ENCODE measurements around the gene MICAL3.

MICAL3 gene

DNA sequence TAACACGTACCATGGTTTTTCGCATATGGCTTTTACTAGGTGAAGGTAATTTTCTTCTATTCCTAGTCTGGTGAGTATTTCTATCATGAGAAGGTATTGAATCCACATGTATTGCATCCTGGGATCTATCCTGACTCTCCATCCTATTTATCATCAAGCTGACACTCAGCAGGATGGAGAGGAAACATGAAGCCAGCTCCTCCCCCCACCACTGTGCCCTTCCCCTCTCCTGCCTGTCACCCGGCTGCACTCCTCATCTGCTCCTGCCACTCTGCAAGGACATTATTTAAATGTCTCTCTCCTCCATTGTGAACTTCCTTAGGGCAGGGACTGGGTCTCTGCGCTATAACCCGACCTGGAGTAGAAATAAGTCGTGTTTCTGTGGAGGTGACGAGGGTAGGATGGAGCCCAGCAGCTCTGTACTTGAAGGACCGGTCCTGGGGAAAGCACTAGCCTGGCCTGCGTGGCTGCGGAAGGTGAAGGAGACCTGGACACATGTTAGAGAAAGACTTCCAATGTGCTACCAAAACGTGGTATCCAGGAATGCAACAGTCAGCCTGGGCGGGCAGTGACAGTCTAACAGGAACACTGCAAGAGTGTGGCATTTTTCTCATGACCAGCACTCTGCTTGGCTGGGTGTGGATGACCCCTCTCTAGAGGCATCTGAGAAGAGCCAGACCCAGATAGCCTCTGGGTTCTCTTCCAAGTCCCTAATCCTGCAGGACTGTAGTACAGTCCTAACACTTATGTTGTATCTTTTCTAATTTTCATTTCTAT lies 111.2 kb downstream of the MICAL3 start:
- Mint-ChIP-seq H3K27ac (no peak overlapping the region), H3K4me3 (no peak overlapping the region), H3K9me3 (no peaks in the 10 kb centered on the region), H3K4me1 (ENCODE audit: low read depth) (peaks cover 4% of the 10 kb centered on the region), H3K36me3 (ENCODE audit: low read depth) (no peaks in the 10 kb centered on the region), H3K27me3 (no peaks in the 10 kb centered on the region)
- DNase-seq: no peak

DNA sequence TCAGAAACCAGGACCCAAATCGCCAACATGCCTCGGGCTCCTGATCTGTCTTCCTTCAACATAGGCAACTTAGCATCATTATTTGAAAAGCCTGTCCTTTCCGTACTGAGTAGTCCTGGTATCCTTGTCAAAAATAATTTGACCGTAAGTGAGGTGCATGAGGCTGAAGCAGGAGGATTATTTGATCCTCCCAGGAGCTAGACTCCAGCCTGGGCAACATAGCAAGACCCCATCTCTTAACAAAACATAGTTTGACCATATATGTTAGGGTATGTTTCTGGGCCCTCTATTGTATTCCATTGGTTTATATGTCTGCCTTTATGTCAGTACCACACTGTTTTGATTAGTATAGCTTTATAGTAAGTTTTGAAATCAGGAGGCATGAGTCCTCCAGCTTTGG lies 112.5 kb downstream of the MICAL3 start:
- no peaks in the 10 kb centered on the region for H3K36me3 Mint-ChIP-seq (ENCODE audit: low read depth)

DNA sequence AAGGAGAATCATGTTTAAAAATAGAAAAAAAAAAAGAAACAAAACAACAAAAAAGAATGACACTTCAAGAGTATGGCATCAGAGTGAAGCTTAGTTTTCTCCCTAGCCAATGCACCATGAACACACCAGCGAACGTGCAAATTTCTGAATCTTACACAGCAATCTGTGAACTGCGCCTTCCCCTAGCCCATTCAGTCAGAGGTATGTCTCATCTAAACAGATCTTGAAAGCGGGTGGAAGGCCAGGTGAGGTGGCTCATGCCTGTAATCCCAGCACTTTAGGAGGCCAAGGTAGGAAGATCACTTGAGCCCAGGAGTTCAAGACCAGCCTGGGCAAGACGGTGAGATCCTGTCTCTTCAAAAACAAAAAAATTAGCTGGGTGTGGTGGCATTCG lies 113.1 kb downstream of the MICAL3 start:
- Mint-ChIP-seq H3K9me3 (no peaks in the 10 kb centered on the region), H3K27me3 (no peaks in the 10 kb centered on the region), H3K27ac (no peak overlapping the region), H3K4me3 (no peak overlapping the region), H3K36me3 (ENCODE audit: low read depth) (peaks cover 2% of the 10 kb centered on the region), H3K4me1 (ENCODE audit: low read depth) (peaks cover 4% of the 10 kb centered on the region)
- DNase-seq: no peak

More for the DNA sequence above, 112.5 kb downstream of the MICAL3 start:
- Mint-ChIP-seq H3K4me3 (no peak overlapping the region), H3K27ac (no peak overlapping the region), H3K9me3 (no peaks in the 10 kb centered on the region), H3K4me1 (ENCODE audit: low read depth) (peaks cover 4% of the 10 kb centered on the region), H3K27me3 (no peaks in the 10 kb centered on the region)
- DNase-seq: no peak

DNA sequence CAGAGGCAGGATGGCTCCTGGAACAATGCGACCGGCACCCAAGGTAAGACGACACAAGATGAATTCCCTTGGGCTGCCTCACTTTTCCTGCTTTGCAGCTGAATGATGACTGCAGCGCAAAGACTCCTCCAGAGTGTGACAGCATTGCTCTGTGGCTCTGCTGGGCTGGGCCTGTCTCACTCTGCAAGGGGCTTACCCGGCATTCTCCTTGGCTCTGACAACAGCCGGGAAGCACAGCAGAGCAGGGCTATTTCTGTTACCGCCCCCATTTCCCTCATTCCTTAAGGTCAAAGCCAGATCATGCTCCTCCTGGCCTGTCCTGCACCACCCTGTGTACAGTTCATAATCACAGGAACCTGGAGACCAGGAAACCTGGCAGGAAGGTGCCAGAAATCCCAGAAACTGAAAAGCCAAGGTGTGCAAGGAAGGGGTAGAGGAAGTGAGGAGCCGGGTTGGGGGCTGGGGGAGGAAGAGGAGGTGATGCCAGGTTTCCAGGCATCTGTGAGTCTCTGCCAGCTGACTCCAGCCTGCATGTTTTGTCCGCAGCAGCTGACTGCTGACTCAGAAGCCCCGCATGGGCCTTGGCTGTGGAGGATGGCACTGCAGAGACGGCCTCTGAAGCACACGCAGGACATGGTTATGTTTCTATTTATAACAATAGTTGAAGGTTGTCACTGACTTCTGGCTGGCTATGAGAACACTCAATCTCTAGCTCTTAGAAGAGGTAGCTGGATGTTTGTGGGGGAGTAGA lies 113.6 kb downstream of the MICAL3 start:
- H3K4me1 Mint-ChIP-seq (ENCODE audit: low read depth): peaks cover 4% of the 10 kb centered on the region
- peaks cover 8% of the 10 kb centered on the region for H3K36me3 Mint-ChIP-seq (ENCODE audit: low read depth)
- H3K4me3 Mint-ChIP-seq: no peak overlapping the region
- no peaks in the 10 kb centered on the region for H3K27me3 Mint-ChIP-seq
- DNase-seq: no peak
- H3K9me3 Mint-ChIP-seq: no peaks in the 10 kb centered on the region
- H3K27ac Mint-ChIP-seq: no peak overlapping the region

DNA sequence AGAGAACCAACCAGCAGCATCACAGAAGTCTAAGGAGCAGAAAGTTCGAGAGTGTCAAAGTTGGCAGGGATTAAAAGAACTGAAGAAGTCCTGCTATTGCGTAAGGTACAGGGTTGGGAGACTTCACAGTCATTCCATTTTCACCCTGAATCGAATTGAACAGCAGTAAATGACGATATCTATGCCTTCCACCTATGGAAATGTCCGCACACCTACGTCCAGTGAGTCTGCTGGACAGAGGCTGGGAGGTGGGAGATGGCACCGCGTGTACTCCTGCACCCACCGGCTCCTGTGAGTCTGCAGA lies 116.7 kb downstream of the MICAL3 start:
- Mint-ChIP-seq H3K4me3 (no peak overlapping the region), H3K36me3 (ENCODE audit: low read depth) (peaks cover 28% of the 10 kb centered on the region), H3K27me3 (no peaks in the 10 kb centered on the region), H3K27ac (no peak overlapping the region), H3K9me3 (no peaks in the 10 kb centered on the region), H3K4me1 (ENCODE audit: low read depth) (peaks cover 4% of the 10 kb centered on the region)
- no peak for DNase-seq

DNA sequence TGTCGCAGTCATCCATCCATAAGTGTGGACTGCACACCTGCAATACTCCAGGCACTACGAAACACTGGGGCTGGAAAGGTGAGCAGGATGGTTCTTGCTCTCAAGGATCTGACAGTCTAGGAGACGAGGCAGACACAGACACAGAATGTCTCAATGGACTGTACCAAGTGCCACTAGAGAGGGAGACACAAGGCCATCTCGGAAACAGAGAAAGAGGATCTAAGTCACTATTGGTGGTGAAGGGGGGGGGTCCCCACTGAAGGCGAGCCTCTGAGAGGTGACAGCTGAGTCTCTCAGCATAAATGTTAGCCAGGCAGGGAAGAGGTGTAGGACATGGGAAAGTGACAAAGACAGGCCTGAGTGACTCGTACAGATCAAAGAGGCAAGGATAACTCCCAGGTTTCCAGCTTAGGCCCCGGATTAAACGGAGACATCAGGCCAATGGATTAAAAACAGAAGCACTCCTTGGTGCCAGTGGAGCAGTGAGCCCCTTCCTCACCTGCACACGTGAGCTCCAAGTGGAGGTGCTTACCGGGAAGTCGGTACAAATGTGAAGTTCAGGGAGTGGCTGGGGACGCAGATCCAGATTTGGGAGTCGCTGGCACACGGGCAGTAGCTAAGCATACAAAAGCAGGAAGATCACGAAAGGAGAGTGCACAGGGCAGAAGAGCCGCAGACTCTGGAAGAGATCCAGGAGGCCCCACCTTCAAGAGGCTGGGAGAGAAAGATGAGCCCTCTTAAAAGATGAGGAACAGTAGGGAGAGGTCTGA lies 117.2 kb downstream of the MICAL3 start:
- H3K4me3 Mint-ChIP-seq: no peak overlapping the region
- H3K27me3 Mint-ChIP-seq: no peaks in the 10 kb centered on the region
- H3K36me3 Mint-ChIP-seq (ENCODE audit: low read depth): peaks cover 33% of the 10 kb centered on the region
- H3K9me3 Mint-ChIP-seq: no peaks in the 10 kb centered on the region
- H3K4me1 Mint-ChIP-seq (ENCODE audit: low read depth): peaks cover 4% of the 10 kb centered on the region
- DNase-seq: no peak
- no peak overlapping the region for H3K27ac Mint-ChIP-seq

DNA sequence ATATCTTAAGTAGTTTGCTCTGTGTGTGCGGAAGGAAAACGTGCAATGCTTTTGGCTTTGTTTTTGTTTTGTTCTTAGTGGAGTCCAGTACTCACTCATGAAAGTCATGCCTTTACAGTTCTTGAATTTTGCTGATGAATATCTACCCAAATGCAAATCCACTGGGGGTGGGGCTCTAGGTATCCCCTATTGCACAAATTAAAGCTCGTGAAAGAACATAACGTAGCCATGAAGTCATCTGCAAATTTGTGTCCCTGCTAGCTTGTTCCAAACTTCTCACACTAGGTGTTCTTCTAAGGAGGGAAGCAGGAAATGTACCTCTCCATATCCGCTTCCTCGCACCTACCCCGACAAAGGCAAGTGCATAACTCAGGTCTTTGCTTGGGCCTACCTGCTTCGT lies 118.9 kb downstream of the MICAL3 start:
- H3K4me3 Mint-ChIP-seq: no peak overlapping the region
- no peak for DNase-seq
- no peaks in the 10 kb centered on the region for H3K9me3 Mint-ChIP-seq
- peaks cover 43% of the 10 kb centered on the region for H3K36me3 Mint-ChIP-seq (ENCODE audit: low read depth)
- no peaks in the 10 kb centered on the region for H3K27me3 Mint-ChIP-seq
- H3K27ac Mint-ChIP-seq: no peak overlapping the region
- no peaks in the 10 kb centered on the region for H3K4me1 Mint-ChIP-seq (ENCODE audit: low read depth)

DNA sequence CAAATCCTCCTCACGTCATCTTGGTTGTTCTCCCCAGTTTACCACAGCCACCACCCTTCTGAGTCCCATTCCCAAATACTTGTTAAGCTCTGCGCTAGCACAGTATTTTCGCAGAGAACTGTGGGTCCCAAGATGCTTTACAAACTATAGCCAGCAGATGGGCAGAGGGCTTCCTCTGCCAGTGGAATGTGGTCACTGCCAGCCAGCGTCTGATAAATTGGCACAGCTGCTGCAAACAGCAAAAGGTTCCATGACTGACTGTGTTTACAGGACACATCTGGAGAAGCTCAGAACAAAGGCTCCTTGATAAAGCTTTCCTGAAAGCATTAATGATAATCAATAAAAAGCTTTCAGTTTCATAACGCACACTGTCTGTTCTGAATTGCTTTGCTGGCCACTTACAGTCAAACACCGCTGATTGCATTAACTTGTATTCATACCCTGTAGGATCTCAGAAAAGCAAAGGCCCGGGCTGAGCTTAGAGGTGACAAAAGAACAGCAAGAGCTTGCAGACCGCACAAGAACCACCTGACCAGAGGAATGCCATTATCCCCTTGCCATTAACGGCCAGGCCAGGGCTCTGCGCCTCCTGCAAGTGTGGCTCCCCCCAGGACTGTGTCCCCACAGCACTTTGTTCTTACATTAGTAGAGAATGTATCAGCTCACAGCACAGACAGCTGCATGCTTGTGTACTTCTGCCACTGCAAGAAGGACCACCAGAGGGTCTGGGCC lies 120.6 kb downstream of the MICAL3 start:
- peaks cover 60% of the 10 kb centered on the region for H3K36me3 Mint-ChIP-seq (ENCODE audit: low read depth)
- H3K4me1 Mint-ChIP-seq (ENCODE audit: low read depth): no peaks in the 10 kb centered on the region
- H3K4me3 Mint-ChIP-seq: no peak overlapping the region
- no peaks in the 10 kb centered on the region for H3K27me3 Mint-ChIP-seq
- no peaks in the 10 kb centered on the region for H3K9me3 Mint-ChIP-seq
- DNase-seq: no peak
- H3K27ac Mint-ChIP-seq: no peak overlapping the region

DNA sequence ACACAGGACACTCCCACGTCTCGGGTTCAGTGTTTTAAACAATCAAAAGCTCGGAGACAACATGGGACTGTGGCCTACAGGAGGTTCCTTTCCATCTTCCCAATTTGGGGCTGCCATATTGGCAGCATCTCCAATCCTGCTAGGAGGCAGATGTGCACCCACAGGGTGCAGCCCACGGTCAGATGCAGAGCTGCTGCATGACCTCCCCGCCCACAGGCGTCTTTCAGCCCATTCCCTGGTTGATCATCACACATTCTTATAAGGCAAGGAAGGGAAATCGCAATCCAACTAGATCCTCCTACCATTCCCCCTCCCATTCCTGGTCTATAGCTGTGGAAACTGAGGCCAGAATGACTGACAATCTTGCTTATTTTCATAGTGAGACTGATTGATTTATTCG lies 121.4 kb downstream of the MICAL3 start:
- Mint-ChIP-seq H3K36me3 (ENCODE audit: low read depth) (peaks cover 63% of the 10 kb centered on the region), H3K4me3 (no peak overlapping the region), H3K27ac (no peak overlapping the region), H3K4me1 (ENCODE audit: low read depth) (no peaks in the 10 kb centered on the region), H3K9me3 (no peaks in the 10 kb centered on the region), H3K27me3 (no peaks in the 10 kb centered on the region)
- DNase-seq: no peak

DNA sequence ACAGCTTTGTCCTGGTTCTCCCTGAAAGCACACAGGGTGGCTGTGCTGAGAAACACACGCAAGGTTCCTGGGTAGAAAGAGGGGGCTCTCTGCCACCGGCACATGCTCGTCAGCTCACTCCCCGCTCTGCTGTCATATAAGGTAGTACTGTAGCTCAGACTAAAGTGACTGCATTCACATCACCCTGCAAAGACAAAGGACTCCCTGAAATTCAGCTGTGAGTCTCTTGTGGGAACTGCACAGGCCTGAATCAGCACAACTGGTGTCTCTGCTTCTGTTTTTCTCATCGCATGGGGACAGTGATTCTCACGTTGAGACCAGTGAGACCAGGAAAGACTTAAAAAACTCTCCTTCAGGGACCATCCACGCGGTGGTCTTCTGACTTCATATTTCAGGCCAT lies 126.0 kb downstream of the MICAL3 start:
- H3K27ac Mint-ChIP-seq: no peak overlapping the region
- H3K9me3 Mint-ChIP-seq: no peaks in the 10 kb centered on the region
- no peak overlapping the region for H3K4me3 Mint-ChIP-seq
- H3K4me1 Mint-ChIP-seq (ENCODE audit: low read depth): peaks cover 2% of the 10 kb centered on the region
- H3K36me3 Mint-ChIP-seq (ENCODE audit: low read depth): peaks cover 70% of the 10 kb centered on the region
- H3K27me3 Mint-ChIP-seq: no peaks in the 10 kb centered on the region
- DNase-seq: no peak

DNA sequence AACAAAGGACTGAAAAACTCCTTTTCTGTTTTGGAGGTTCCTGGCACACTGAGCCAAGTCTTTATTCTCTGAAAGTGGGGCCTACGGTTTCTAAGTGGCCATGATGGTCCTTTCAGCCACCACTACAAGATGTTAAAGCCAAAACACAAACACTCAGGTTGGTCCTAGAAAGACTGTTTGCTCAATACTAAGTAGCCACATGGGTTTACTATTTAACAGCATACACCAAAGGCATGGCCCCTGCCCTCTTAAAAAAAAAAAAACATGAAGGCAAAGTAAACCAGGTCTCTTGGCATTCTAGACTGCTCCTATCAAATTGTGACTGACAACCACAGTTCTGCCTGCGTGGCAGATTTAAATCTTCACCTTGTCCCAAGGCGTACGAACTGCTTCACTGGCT lies 126.5 kb downstream of the MICAL3 start:
- H3K27ac Mint-ChIP-seq: no peak overlapping the region
- peaks cover 2% of the 10 kb centered on the region for H3K4me1 Mint-ChIP-seq (ENCODE audit: low read depth)
- no peaks in the 10 kb centered on the region for H3K27me3 Mint-ChIP-seq
- no peak overlapping the region for H3K4me3 Mint-ChIP-seq
- no peak for DNase-seq
- no peaks in the 10 kb centered on the region for H3K9me3 Mint-ChIP-seq
- peaks cover 73% of the 10 kb centered on the region for H3K36me3 Mint-ChIP-seq (ENCODE audit: low read depth)

DNA sequence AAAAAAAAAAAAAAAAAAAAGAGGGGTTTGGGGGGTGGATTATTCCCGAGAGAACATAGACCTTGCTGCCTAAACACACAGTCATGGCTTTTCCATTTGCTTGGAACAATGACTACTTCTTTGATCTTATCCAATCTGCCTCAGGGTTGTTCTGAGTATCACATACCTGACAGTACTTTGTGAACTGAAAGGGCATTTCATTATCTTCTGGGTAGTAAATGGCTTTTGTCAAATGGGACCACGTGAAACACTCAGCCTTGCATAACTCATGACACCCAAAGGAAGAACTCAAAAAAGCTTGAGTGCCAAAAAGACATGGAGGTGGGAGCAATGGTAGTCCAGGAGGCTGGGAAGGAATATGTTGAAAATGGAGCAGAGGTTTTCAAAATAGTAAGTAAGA lies 126.9 kb downstream of the MICAL3 start:
- Mint-ChIP-seq H3K4me1 (ENCODE audit: low read depth) (peaks cover 2% of the 10 kb centered on the region), H3K36me3 (ENCODE audit: low read depth) (peaks cover 73% of the 10 kb centered on the region), H3K27me3 (no peaks in the 10 kb centered on the region), H3K4me3 (no peak overlapping the region), H3K9me3 (no peaks in the 10 kb centered on the region), H3K27ac (no peak overlapping the region)
- no peak for DNase-seq

DNA sequence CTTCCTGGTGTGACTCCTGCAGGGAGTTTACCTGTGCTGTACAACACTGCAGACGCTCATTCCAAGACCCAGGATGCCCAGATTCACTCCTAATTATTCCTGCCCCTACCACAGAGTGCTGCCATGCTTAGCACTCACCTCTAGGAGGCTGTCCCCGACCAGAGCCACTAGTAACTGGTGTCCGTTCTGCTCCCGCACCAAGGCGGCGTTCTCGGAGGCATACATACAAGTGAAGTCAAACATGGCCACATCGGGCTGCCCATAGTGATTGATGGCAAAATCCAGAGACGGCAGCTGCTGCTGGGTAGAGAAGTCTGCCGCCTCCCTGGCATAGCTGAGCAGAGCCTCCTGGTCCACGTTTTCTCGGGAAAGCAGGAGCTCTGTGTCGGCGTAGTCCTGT lies 127.8 kb downstream of the MICAL3 start:
- Mint-ChIP-seq H3K27ac (no peak overlapping the region), H3K27me3 (no peaks in the 10 kb centered on the region), H3K9me3 (no peaks in the 10 kb centered on the region), H3K4me1 (ENCODE audit: low read depth) (peaks cover 2% of the 10 kb centered on the region), H3K4me3 (no peak overlapping the region), H3K36me3 (ENCODE audit: low read depth) (peaks cover 69% of the 10 kb centered on the region)
- no peak for DNase-seq

DNA sequence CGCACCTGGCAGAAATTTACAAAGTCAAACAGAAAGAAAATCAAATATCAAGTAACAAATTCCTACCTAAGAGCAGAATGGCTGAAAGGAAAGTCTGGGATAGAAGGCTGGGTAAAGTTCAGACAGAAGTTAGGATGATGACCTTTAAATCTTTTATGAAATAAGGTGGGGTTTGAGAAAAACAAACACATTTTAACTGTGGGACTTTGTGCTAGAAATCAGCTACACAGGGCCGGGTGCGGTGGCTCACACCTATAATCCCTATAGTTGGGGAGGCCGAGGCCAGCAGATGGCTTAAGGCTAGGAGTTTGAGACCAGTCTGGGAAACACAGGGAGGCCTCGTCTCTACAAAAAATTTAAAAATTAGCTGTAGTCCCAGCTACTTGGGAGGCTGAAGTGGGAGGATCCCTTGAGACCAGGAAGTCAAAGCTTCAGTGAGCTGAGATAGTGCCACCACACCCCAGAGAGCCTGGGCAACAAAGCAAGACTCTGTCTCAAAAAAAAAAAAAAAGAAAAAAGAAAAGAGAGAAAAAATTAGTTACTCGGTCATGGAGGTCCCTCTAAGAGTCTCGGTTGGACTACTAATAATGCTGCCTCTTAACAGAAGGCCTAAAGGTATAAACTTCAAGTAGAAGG lies 130.3 kb downstream of the MICAL3 start:
- Mint-ChIP-seq H3K27me3 (no peaks in the 10 kb centered on the region), H3K9me3 (no peaks in the 10 kb centered on the region), H3K27ac (no peak overlapping the region), H3K4me1 (ENCODE audit: low read depth) (peaks cover 2% of the 10 kb centered on the region), H3K4me3 (no peak overlapping the region), H3K36me3 (ENCODE audit: low read depth) (peaks cover 65% of the 10 kb centered on the region)
- no peak for DNase-seq
